Activated B cell treated with CpG ODN at 0.5 μM for 24 hours (primary cell): ENCODE data around the gene ATP6AP2. TPM values are rescaled to one million over a fixed set of nuclear protein-coding genes. Genes with fewer than 3 reads are reported as not detected.

ENCODE experiments used
- ATAC-seq: fragments of 200-7000 bp; cut with Tn5 transposase; one replicate; pipeline ENCODE4 v1.10.0; 2021; ENCODE audit warnings: low read depth, mild to moderate bottlenecking, moderate library complexity
- CTCF ChIA-PET: fragments of 350-600 bp; sonication (Branson Sonifier 250); formaldehyde crosslinking; loops from one replicate; lab custom pipeline; 2021; ENCODE audit warnings: antibody characterized with exemption; lab: Charles Lee
- POLR2A ChIA-PET: fragments of 350-600 bp; sonication (Branson Sonifier 250); formaldehyde crosslinking; loops from one replicate; lab custom pipeline; 2021; ENCODE audit warnings: antibody characterized with exemption; lab: Charles Lee
- DNase-seq: peaks from one replicate; pipeline ENCODE4 v3.0.0; 2022
- H3K27ac Mint-ChIP-seq: one replicate; pipeline ENCODE4 v1.8.0; 2020; ENCODE audit warnings: mixed read lengths
- H3K27me3 Mint-ChIP-seq: one replicate; pipeline ENCODE4 v1.8.0; 2021; ENCODE audit warnings: mixed read lengths
- H3K36me3 Mint-ChIP-seq: one replicate; pipeline ENCODE4 v1.8.0; 2021; ENCODE audit warnings: low read depth, mixed read lengths
- H3K4me1 Mint-ChIP-seq: one replicate; pipeline ENCODE4 v1.8.0; 2021; ENCODE audit warnings: mixed read lengths
- H3K4me3 Mint-ChIP-seq: one replicate; pipeline ENCODE4 v1.8.0; 2020; ENCODE audit warnings: mild to moderate bottlenecking, mixed read lengths
- H3K9me3 Mint-ChIP-seq: one replicate; pipeline ENCODE4 v1.8.0; 2020; ENCODE audit warnings: mixed read lengths
- intact Hi-C: fragments of 100-400 bp; cut with micrococcal nuclease; formaldehyde crosslinking; loops from one replicate; pipeline ENCODE4 v1.15.1; 2024
- total RNA-seq: library from RNA; stranded (reverse); gene quantifications from 2 replicates; pipeline ENCODE4 v1.2.3, GENCODE V29; 2022
- TF ChIP-seq, protein P1 (sequence below): fragments of 200-600 bp; IDR thresholded peaks from one replicate; pipeline ENCODE4 v1.8.0; 2022; ENCODE audit warnings: antibody characterized with exemption, mild to moderate bottlenecking

Gene ATP6AP2
- total RNA-seq, 1 donor from 2014 or later = 48.6 TPM

DNA sequence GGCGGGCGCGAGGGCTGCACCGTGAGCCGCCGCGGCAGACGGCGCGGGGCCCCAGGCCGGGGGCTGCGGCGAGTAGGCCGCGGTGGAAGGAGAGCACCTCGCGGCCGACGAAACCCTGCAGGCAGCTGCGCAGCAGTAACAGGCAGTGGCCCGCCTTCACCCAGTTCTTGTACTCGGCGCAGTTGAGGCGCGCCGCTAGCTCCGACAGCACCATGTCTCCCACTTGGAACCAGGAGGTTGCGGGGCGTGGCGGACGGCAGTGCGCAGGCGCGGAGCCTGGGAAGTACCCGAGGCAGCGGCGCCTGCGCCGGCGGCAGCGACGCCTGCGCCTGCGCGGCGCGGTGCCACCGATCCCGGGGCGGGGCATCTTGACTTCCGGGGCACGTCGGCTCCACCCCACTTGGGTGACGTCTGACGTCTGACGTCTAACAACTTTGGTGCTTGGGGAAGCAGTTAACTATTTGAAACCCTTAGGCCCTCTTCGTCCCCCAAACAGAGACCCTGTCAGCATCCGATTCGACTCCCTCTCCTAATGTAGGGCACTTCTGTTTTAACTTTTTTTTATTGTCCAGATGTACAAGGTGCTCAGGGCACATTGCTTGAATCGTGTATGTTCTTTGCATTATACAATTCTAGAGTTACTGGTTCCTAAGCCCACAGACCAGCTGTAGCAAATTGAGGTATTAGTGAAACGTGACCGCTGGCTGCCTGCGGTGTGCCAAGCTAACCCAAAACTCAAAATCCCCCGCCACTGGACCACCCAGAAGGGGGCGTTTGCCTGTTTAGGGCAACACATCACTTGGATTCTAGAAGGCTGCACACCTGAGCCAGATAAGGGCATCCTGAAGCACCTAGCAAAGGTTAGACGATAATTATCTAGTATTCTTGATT is 66.8 kb downstream of the ATP6AP2 start, which contains the start of gene CXorf38:
Gene CXorf38 (minus strand): TSS at position 255 of the 891 bp plus-strand sequence. CDS start 41 bp downstream, at position 214.
- no peaks in the 10 kb centered on the region for H3K27me3 Mint-ChIP-seq
- intact Hi-C loops = loop anchor here (1.0 to 5.0 kb wide), 6 partner anchors 67 to 685 kb away; partner anchors contain the start of genes ATP6AP2, BCOR and MED14
- CTCF ChIA-PET = interaction anchor here (0.6 to 1.2 kb wide), 4 partner anchors 11 to 468 kb away, joined by 3 to 4 read pairs (median 3); no protein-coding TSS in a partner anchor

DNA sequence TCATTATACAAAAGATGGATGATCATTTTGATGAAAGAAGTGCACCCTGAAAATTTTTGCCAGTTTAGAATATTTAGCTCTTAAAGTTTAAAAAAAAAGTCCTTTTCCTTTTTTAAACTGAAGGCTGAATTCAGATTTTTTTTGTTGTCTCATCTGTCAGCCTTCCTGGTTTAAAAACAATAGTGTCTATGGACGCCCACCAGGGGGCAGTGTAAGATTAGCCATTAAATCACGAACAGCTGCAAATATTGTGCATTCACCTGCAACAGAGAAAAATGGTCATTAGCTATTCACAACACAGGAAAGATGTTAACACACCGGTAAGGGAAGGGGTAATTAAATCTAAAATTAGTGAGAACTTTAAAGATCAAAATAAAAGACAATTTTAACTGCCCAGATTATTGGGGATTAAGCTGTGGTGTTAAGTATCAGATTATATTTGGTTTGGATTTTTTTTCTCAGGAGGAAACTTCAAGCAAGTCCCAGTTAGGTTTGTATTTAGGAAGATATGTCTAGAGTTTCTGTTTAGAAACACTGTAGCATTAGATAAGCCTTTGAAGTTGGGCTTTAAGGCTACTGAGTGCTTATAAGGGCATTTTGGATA is 71.0 kb downstream of the ATP6AP2 start:
- no peak overlapping the region for H3K4me3 Mint-ChIP-seq
- ATAC-seq (no peak), DNase-seq (no peak)
- ChIA-PET POLR2A (no interaction called here), CTCF (interaction anchor here (0.8 to 4.4 kb wide), 12 partner anchors 9 to 468 kb away, joined by 3 to 70 read pairs (median 4); no protein-coding TSS in a partner anchor)
- H3K4me1 Mint-ChIP-seq = peaks cover 10% of the 10 kb centered on the region
- no peak overlapping the region for H3K27ac Mint-ChIP-seq
- intact Hi-C loops = loop anchor here (1.0 to 5.0 kb wide), 3 partner anchors 143 to 486 kb away; no protein-coding TSS in a partner anchor
- TF ChIP-seq, protein P1, sequence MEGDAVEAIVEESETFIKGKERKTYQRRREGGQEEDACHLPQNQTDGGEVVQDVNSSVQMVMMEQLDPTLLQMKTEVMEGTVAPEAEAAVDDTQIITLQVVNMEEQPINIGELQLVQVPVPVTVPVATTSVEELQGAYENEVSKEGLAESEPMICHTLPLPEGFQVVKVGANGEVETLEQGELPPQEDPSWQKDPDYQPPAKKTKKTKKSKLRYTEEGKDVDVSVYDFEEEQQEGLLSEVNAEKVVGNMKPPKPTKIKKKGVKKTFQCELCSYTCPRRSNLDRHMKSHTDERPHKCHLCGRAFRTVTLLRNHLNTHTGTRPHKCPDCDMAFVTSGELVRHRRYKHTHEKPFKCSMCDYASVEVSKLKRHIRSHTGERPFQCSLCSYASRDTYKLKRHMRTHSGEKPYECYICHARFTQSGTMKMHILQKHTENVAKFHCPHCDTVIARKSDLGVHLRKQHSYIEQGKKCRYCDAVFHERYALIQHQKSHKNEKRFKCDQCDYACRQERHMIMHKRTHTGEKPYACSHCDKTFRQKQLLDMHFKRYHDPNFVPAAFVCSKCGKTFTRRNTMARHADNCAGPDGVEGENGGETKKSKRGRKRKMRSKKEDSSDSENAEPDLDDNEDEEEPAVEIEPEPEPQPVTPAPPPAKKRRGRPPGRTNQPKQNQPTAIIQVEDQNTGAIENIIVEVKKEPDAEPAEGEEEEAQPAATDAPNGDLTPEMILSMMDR = peak; percentile 57
- peaks cover 32% of the 10 kb centered on the region for H3K36me3 Mint-ChIP-seq
- H3K9me3 Mint-ChIP-seq = no peaks in the 10 kb centered on the region
- no peaks in the 10 kb centered on the region for H3K27me3 Mint-ChIP-seq

More for the DNA sequence above, 66.8 kb downstream of the ATP6AP2 start, which contains the start of gene CXorf38:
- H3K4me1 Mint-ChIP-seq = peaks cover 39% of the 10 kb centered on the region
- peak; percentile 83 for DNase-seq
- TF ChIP-seq, protein P1 = no peak
- peak within 1 kb of the TSS; percentile 94 for H3K4me3 Mint-ChIP-seq
- POLR2A ChIA-PET = interaction anchor here (0.6 to 2.5 kb wide), 2 partner anchors 438 to 686 kb away, joined by 3 to 12 read pairs; partner anchors contain the start of gene USP9X
- ATAC-seq = peak; percentile 67
- H3K36me3 Mint-ChIP-seq = peaks cover 20% of the 10 kb centered on the region
- no peaks in the 10 kb centered on the region for H3K9me3 Mint-ChIP-seq
- H3K27ac Mint-ChIP-seq = peak within 1 kb of the TSS; percentile 93

DNA sequence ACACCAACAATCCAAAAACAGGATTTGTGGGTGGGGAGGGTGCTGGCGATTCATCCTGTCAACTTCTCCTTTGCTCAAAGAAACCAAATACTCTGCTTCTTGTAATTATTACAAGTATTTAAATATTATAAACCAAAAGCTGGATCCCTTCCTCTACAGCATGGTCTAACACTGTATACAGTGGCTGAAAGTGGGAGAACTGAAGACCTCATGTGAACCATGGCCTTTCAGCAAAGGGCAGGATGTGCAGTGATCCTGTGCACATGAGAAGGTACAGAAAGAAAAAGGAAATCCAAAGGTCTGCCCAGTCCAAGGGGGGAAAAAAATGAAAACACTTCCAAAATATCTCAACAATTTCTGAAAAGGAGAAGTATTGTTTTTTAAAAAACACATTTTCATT is 71.9 kb downstream of the ATP6AP2 start:
- DNase-seq = no peak
- ChIA-PET POLR2A (no interaction called here), CTCF (interaction anchor here (1.0 to 4.4 kb wide), 4 partner anchors 97 to 143 kb away, joined by 3 to 70 read pairs (median 6); no protein-coding TSS in a partner anchor)
- Mint-ChIP-seq H3K9me3 (no peaks in the 10 kb centered on the region), H3K27ac (no peak overlapping the region), H3K27me3 (no peaks in the 10 kb centered on the region), H3K4me3 (no peak overlapping the region), H3K4me1 (peaks cover 7% of the 10 kb centered on the region), H3K36me3 (peaks cover 34% of the 10 kb centered on the region)
- TF ChIP-seq, protein P1 = no peak
- intact Hi-C loops = loop anchor here (5.0 kb wide), 1 partner anchor 485 kb away; no protein-coding TSS in a partner anchor
- no peak for ATAC-seq

DNA sequence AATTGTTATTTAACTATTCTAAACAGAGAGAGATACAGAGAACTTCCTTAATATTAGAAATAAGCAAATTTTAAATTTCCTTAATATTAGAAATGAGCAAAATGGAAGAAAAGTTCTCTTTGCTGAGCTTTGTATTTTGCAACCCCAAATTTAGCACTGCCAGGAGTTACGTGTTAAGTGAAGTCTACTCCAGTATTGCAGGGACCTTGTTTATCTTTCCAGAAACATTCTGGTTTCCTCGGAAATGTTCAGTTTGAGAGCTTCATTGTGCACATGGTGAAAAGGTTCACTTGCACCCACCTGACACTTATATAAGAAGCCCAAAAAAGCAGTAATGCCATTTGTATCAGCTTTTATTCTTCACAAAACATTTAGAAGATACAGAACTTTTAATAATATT is 72.8 kb downstream of the ATP6AP2 start:
- ChIA-PET POLR2A (no interaction called here), CTCF (interaction anchor here (1.3 to 4.4 kb wide), 2 partner anchors 110 to 142 kb away, joined by 6 to 70 read pairs; no protein-coding TSS in a partner anchor)
- Mint-ChIP-seq H3K27ac (no peak overlapping the region), H3K9me3 (no peaks in the 10 kb centered on the region), H3K36me3 (peaks cover 35% of the 10 kb centered on the region), H3K4me3 (no peak overlapping the region), H3K4me1 (peaks cover 4% of the 10 kb centered on the region), H3K27me3 (no peaks in the 10 kb centered on the region)
- TF ChIP-seq, protein P1 = no peak
- intact Hi-C loops = loop anchor here (5.0 kb wide), 1 partner anchor 484 kb away; no protein-coding TSS in a partner anchor
- ATAC-seq (no peak), DNase-seq (no peak)

Other genes starting within 250 kb of the ATP6AP2 start
- gene MPC1L, start 42.5 kb downstream of the ATP6AP2 start, total RNA-seq = not detected in 2 replicates
- 20.9 and 21.9 TPM in 2 replicates for gene CXorf38, start 66.6 kb downstream of the ATP6AP2 start, total RNA-seq
- gene MED14, start 154.6 kb downstream of the ATP6AP2 start, total RNA-seq = 52.4 and 62.6 TPM in 2 replicates